B cell (primary cell): Measurements from ENCODE around the gene HS1BP3. TPM values are rescaled to one million over a fixed set of nuclear protein-coding genes. Genes with fewer than 3 reads are reported as not detected.

Experiments used
- ATAC-seq: fragments of 200-7000 bp; cut with Tn5 transposase; one replicate; pipeline ENCODE4 v1.10.0; 2021; ENCODE audit warnings: low read depth, mild to moderate bottlenecking, moderate number of reproducible peaks, moderate library complexity
- CTCF ChIA-PET: fragments of 350-600 bp; sonication (Branson Sonifier 250); formaldehyde crosslinking; loops from one replicate; lab custom pipeline; 2021; ENCODE audit warnings: antibody characterized with exemption, inconsistent platforms; lab: Charles Lee
- POLR2A ChIA-PET: fragments of 350-600 bp; sonication (Branson Sonifier 250); formaldehyde crosslinking; loops from one replicate; lab custom pipeline; 2021; ENCODE audit warnings: antibody characterized with exemption; lab: Charles Lee
- DNase-seq: peaks from one replicate; pipeline ENCODE4 v3.0.0; 2013
- H2AFZ ChIP-seq: 2 replicates; pipeline ENCODE4 v1.6.1; 2012; ENCODE audit warnings: mild to moderate bottlenecking, low read depth, low read length; ENCODE audit not compliant: insufficient read depth, poor library complexity, severe bottlenecking
- H3K27ac ChIP-seq, 2 donors: 1 replicate in 1 of 2; 2 replicates in 1 of 2; pipeline ENCODE4 v1.5.1; 2012 to 2013; ENCODE audit warnings: low read length in 2 of 2, mild to moderate bottlenecking in 2 of 2, moderate library complexity in 1 of 2
- H3K27me3 ChIP-seq, 4 experiments: fragments of 200-600 bp in 1 of 4; sonication (generic) in 1 of 4; replicated peaks in 1 of 4; 1 replicate in 2 of 4; 2 replicates in 2 of 4; pipeline versions ENCODE4 v1.6.1 to v1.7.0; 2013 to 2016; ENCODE audit warnings: low read length in 3 of 4, mild to moderate bottlenecking in 2 of 4, mixed read lengths in 1 of 4, moderate library complexity in 1 of 4; ENCODE audit not compliant: insufficient read depth in 4 of 4, control insufficient read depth in 3 of 4; ENCODE audit errors: control extremely low read depth in 1 of 4
- H3K36me3 ChIP-seq, 2 experiments: replicated peaks in 1 of 2; 1 replicate in 1 of 2; 2 replicates in 1 of 2; pipeline versions ENCODE4 v1.6.1 to v1.7.1; 2013; ENCODE audit warnings: low read length in 1 of 2; ENCODE audit not compliant: insufficient read depth in 2 of 2, control insufficient read depth in 1 of 2; ENCODE audit errors: control extremely low read depth in 1 of 2, extremely low read depth in 1 of 2
- H3K4me1 ChIP-seq, 2 donors: fragments of 200-600 bp in 1 of 2; sonication (generic) in 1 of 2; 1 replicate in 1 of 2; 2 replicates in 1 of 2; pipeline versions ENCODE4 v1.5.1 to v1.6.1; 2013 to 2017; ENCODE audit warnings: low read length in 2 of 2; ENCODE audit not compliant: control insufficient read depth in 2 of 2, insufficient read depth in 2 of 2
- H3K4me2 ChIP-seq: replicated peaks from 2 replicates; pipeline ENCODE3; 2012; ENCODE audit warnings: mild to moderate bottlenecking, low read depth, low read length; ENCODE audit not compliant: poor library complexity, severe bottlenecking
- H3K4me3 ChIP-seq, 5 experiments: fragments of 200-600 bp in 1 of 5; sonication (generic) in 1 of 5; 1 replicate in 3 of 5; 2 replicates in 2 of 5; pipeline versions ENCODE4 v1.5.1 to v1.7.0; 2011 to 2016; ENCODE audit warnings: low read length in 4 of 5, mild to moderate bottlenecking in 4 of 5, low read depth in 2 of 5, control low read depth in 1 of 5, moderate library complexity in 1 of 5; ENCODE audit not compliant: insufficient read depth in 1 of 5; ENCODE audit errors: control extremely low read depth in 1 of 5, extremely low read depth in 1 of 5
- H3K79me2 ChIP-seq: fragments of 200-600 bp; sonication (generic); one replicate; pipeline ENCODE4 v1.6.0; 2016; ENCODE audit warnings: low read length; ENCODE audit not compliant: control insufficient read depth, insufficient read depth
- H3K9ac ChIP-seq: fragments of 200-600 bp; sonication (generic); 2 replicates; pipeline ENCODE4 v1.6.1; 2017; ENCODE audit warnings: mild to moderate bottlenecking, low read length, moderate library complexity
- H3K9me3 ChIP-seq, 3 donors: one replicate each; pipeline versions ENCODE4 v1.6.1 to v1.7.1; 2013; ENCODE audit warnings: low read length in 2 of 3; ENCODE audit not compliant: control insufficient read depth in 2 of 3, insufficient read depth in 1 of 3; ENCODE audit errors: control extremely low read depth in 1 of 3
- H4K20me1 ChIP-seq: 2 replicates; pipeline ENCODE4 v1.6.0; 2012; ENCODE audit warnings: mild to moderate bottlenecking, low read length; ENCODE audit not compliant: insufficient read depth, control insufficient read depth, poor library complexity, severe bottlenecking
- H3K27ac Mint-ChIP-seq: one replicate; pipeline ENCODE4 v1.8.0; 2021; ENCODE audit warnings: mixed read lengths
- H3K27me3 Mint-ChIP-seq: one replicate; pipeline ENCODE4 v1.8.0; 2021; ENCODE audit warnings: mixed read lengths
- H3K4me1 Mint-ChIP-seq: one replicate; pipeline ENCODE4 v1.8.0; 2021; ENCODE audit warnings: mixed read lengths
- H3K4me3 Mint-ChIP-seq: one replicate; pipeline ENCODE4 v1.8.0; 2021; ENCODE audit warnings: mixed read lengths
- H3K9me3 Mint-ChIP-seq: one replicate; pipeline ENCODE4 v1.8.0; 2022; ENCODE audit warnings: mixed read lengths; ENCODE audit not compliant: insufficient read depth
- EZH2 ChIP-seq: IDR thresholded peaks from 2 replicates; pipeline ENCODE4 v1.6.1; 2012; ENCODE audit warnings: borderline replicate concordance, low read depth, mild to moderate bottlenecking, moderate library complexity, low read length; ENCODE audit not compliant: insufficient read depth, poor library complexity, severe bottlenecking
- WGBS: methylation state at CpG from one replicate; pipeline ENCODE4 v1.1.5; 2013; ENCODE audit warnings: missing lambda C conversion rate; ENCODE audit not compliant: insufficient coverage; 5-methylcytosine and 5-hydroxymethylcytosine counted together
- intact Hi-C: fragments of 100-400 bp; cut with micrococcal nuclease; formaldehyde crosslinking; loops from one replicate; pipeline ENCODE4 v1.10.0; 2022
- polyA minus RNA-seq: library from RNA; depleted of rRNA, polyadenylated mRNA; stranded (reverse); fragments of >200 nt; gene quantifications from 2 replicates; pipeline ENCODE4 v1.2.3, GENCODE V29; 2012
- polyA plus RNA-seq: library from polyadenylated mRNA; depleted of rRNA; stranded (reverse); fragments of >200 nt; gene quantifications from 2 replicates; pipeline ENCODE4 v1.2.3, GENCODE V29; 2012
- total RNA-seq, 2 donors: library from RNA; stranded (reverse); fragments of 120-200 nt in 1 of 2; gene quantifications; 1 replicate in 1 of 2; 2 replicates in 1 of 2; pipeline versions ENCODE4 v1.2.3 to v1.2.4, GENCODE V29; 2013 to 2022
- TF ChIP-seq, protein P1 (sequence below): fragments of 200-600 bp; IDR thresholded peaks from one replicate; pipeline ENCODE4 v1.8.0; 2022; ENCODE audit warnings: antibody characterized with exemption, mild to moderate bottlenecking

Gene HS1BP3, protein sequence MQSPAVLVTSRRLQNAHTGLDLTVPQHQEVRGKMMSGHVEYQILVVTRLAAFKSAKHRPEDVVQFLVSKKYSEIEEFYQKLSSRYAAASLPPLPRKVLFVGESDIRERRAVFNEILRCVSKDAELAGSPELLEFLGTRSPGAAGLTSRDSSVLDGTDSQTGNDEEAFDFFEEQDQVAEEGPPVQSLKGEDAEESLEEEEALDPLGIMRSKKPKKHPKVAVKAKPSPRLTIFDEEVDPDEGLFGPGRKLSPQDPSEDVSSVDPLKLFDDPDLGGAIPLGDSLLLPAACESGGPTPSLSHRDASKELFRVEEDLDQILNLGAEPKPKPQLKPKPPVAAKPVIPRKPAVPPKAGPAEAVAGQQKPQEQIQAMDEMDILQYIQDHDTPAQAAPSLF
- total RNA-seq, result 27.5 and 27.8 TPM in 2 replicates
- total RNA-seq (2013), result 18.2 TPM
- polyA plus RNA-seq, result 23.0 and 28.7 TPM in 2 replicates
- 26.5 and 28.6 TPM in 2 replicates for polyA minus RNA-seq

DNA sequence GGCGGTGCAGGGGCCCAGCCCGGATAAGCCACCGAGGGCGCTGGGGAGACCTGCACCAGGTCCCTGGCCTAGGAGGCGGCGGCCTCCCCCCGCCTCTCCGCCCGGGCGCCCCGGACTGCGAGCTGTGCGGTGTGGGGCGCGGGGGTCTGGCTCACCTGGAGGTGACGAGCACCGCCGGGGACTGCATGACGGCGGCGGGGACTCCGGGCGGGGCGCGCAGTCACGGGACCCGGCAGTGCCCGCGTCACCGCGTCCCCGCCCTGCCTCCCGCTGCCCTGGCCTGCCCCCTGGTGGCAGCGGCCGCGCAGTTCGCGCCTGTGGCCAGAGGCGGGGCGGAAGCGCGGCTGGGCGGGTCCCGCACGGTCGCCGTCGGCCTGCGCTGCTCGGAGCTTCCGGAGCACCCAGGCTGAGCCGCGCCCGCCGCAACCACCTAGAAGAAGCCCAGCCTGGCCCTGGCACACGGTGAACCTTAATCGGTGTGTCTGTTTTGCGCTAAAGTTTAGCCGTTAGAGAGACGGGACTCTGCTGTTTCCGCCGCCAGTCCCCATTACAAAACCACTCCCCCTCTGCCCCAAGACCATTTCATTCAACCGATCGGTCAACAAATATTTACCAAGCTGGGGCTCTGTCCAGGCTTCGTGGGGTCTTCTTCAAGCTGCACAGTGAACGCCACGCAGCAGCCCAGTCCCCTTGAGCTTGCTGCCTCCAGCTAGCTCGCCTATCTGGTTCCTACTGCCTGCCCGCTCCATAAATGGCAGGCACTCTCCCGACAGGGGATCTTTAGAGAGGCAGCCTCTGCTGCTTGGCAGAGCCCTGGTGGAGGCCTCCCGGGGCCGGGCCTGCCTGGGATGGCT lies at the start of gene HS1BP3:
TSS of gene HS1BP3 (minus strand) at position 222 of the 854 bp plus-strand sequence. CDS start at position 187, 35 bp downstream.
- H3K27ac Mint-ChIP-seq, result peak within 1 kb of the TSS; percentile 97
- intact Hi-C loops, result loop anchor here (1.0 to 5.0 kb wide), 8 partner anchors 10 to 750 kb away; partner anchors contain the start of genes LAPTM4A, LDAH, RHOB and TTC32
- ATAC-seq (peak; percentile 96), DNase-seq (peak; percentile 96)
- H3K4me3 Mint-ChIP-seq, result peak within 1 kb of the TSS; percentile 88
- H3K4me2 ChIP-seq, result peak within 1 kb of the TSS; percentile 95
- peak within 1 kb of the TSS; percentile 85 for H3K9ac ChIP-seq
- 2% methylated on average over 72 of the region's 72 CpGs for WGBS
- peak within 1 kb of the TSS; percentile 73 to 90 (median 81) for H3K4me3 ChIP-seq
- peak within 1 kb of the TSS; percentile 98 for H2AFZ ChIP-seq
- peaks cover 3% of the 10 kb centered on the region for H3K27me3 Mint-ChIP-seq
- peaks cover 6% of the 10 kb centered on the region for H4K20me1 ChIP-seq
- CTCF ChIA-PET, result interaction anchor here (0.6 to 9.9 kb wide), 26 partner anchors 9 to 695 kb away, joined by 3 to 139 read pairs (median 4); partner anchors contain the start of genes GDF7, LDAH and RHOB
- H3K36me3 ChIP-seq, result no peaks in the 10 kb centered on the region
- TF ChIP-seq EZH2, result no peak
- TF ChIP-seq, protein P1, sequence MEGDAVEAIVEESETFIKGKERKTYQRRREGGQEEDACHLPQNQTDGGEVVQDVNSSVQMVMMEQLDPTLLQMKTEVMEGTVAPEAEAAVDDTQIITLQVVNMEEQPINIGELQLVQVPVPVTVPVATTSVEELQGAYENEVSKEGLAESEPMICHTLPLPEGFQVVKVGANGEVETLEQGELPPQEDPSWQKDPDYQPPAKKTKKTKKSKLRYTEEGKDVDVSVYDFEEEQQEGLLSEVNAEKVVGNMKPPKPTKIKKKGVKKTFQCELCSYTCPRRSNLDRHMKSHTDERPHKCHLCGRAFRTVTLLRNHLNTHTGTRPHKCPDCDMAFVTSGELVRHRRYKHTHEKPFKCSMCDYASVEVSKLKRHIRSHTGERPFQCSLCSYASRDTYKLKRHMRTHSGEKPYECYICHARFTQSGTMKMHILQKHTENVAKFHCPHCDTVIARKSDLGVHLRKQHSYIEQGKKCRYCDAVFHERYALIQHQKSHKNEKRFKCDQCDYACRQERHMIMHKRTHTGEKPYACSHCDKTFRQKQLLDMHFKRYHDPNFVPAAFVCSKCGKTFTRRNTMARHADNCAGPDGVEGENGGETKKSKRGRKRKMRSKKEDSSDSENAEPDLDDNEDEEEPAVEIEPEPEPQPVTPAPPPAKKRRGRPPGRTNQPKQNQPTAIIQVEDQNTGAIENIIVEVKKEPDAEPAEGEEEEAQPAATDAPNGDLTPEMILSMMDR, result peak; percentile 90
- peaks cover 41 to 49% of the 10 kb centered on the region in 2 donors for H3K4me1 ChIP-seq
- peaks cover 0 to 4% (median 0%) of the 10 kb centered on the region in 4 experiments for H3K27me3 ChIP-seq
- peaks cover 39% of the 10 kb centered on the region for H3K79me2 ChIP-seq
- H3K9me3 ChIP-seq, result peaks cover 0 to 2% (median 0%) of the 10 kb centered on the region in 3 donors
- peak within 1 kb of the TSS; percentile 93 to 94 for H3K27ac ChIP-seq
- H3K9me3 Mint-ChIP-seq, result no peaks in the 10 kb centered on the region
- POLR2A ChIA-PET, result interaction anchor here (0.6 to 2.9 kb wide), 10 partner anchors 10 to 312 kb away, joined by 3 to 29 read pairs (median 4); partner anchors contain the start of genes GDF7 and RHOB
- peaks cover 50% of the 10 kb centered on the region for H3K4me1 Mint-ChIP-seq
